DMS 273 treated with DMSO at 0.1 percent for 48 hours (cell line): ENCODE data around the gene JADE1.
A peak's percentile ranks its signal among the peaks of the same experiment; 100 is the strongest.

ENCODE experiments used
- DNase-seq: peaks from one replicate; lab custom pipeline; 2025; lab: John Stamatoyannopoulos, UW

JADE1 gene

DNA sequence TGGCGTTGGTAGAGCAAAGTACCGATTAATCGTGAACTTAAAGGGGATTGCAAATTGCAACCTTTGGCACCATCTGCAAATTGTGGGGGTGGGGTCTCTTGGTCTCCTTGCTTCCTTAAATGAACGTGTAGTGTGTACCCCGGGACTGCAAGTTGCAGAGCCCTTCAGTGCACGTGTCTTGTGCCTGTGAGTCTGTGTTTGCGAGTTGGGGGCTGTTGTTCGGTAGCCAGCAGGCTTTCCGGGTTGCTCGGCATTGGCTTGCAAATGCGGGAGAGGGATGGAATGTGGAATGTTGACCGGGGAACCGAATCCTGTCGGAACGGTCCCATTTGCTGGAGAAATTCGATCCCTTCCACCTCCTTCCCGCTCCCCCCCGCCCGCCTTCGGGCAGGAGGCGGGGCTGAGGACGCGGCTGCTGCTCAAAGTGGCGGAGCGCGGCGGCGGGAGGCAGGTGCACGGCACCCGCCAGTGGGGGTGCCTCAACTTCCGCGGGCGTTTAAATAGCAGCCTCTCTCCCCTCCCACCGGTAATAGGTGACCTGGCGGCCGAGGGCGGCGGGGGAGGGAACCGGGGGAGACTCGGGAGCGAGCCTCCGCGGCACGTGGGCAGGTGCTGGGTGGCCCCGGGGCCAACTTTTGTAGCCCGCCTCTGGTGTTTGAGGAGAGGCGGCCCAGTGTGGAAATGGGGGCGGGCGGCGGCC is 1.5 kb downstream of the JADE1 start:
- peak; percentile 63 for DNase-seq

- DNase-seq, result peak; percentile 63
These were observed 2.3 kb downstream of the JADE1 start for GRCh38 chr4:128811571-128812441.

- DNase-seq, result peak; percentile 8
These were observed 3.1 kb downstream of the JADE1 start for GRCh38 chr4:128812442-128813235.

GRCh38 chr4:128813965-128814364 is 4.5 kb downstream of the JADE1 start:
- DNase-seq, result no peak

DNA sequence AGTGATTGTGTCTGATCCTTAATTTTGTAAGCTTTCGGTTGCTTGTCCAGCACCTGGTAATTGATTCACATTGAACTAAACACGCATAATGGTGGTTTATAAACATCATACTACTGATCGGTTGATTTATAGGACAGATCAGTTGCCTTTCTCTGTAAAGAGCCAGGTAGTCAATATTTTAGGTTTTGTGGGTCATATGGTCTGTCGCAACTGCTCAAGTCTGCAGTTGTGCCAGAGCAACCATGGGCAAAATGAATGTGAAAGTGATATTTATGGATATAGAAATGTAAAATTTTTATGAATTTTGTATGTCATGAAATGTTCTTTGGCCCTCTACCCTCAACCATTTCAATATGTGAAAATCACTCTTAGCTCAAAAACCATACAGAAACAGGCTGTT is 8.9 kb downstream of the JADE1 start:
- no peak for DNase-seq

- DNase-seq, result no peak
These were observed 9.7 kb downstream of the JADE1 start for GRCh38 chr4:128819082-128819742.

DNA sequence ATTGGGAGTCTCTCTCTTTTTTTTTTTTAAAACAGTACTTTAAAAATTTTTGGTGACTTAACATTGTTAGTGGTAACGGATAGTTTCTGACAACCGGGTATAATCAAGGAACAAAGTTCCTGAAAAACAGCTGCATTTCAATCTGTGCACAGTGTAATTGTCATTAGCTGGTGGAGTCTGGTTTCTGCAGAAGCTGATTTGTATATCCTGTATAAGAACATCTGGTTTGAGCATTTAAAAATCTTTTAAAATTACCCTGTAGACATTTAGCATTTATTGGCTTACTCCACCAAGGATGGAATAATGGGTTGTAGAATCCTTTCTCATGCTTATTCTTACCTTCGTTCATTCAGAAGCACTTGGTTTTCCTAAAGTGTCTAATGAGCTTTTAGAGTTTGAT is 11.2 kb downstream of the JADE1 start:
- no peak for DNase-seq

- DNase-seq, result no peak
These were observed 11.7 kb downstream of the JADE1 start for GRCh38 chr4:128821151-128821550.

GRCh38 chr4:128823025-128823661 is 13.6 kb downstream of the JADE1 start:
- DNase-seq, result no peak

DNA sequence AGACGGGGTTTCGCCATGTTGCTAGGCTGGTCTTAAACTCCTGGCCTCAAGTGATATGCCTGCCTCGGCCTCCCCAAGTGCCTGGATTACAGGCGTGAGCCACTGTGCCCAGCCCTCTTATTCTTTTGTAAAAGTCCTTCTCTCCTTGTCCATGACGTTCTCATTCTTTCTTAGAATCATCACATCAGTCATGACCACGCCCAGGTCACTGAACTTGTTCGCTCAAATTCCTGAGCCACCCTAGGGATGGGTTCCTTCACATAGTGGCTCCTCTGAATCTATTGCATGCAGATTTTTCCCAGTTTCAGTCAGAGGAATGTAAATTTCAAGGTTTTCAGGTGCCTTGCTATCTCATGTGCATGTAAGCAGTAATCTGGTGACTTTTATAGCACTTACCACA is 15.7 kb downstream of the JADE1 start:
- DNase-seq, result no peak

GRCh38 chr4:128827296-128827695 is 17.8 kb downstream of the JADE1 start:
- no peak for DNase-seq

DNA sequence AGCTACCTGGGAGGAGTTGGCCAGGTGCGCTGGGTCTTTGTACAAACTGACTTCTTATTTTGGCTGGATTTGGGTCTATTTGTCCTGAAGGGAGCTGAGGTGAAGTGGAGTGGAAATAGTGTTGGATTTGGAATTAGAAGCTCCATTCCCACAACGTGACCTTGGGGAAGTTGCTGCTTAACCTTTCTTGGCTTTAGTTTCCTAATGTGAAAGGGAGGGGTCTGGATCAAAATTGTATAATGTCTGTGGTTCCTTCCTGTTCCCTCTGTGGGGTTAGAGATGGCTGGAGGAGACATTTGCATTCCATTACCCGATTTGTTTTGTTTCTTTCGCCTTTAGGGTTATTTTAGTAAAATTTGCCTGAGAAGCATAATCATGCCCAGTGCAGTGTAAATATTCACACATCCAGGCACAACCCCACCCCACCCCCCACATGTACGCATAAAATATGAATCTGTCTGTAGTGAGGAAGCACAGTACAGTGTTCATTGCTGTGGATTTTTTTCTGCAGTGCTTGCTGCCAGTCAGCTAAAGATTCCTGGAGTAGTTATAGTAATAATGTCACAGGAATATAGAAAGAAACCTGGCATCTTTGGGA is 21.5 kb downstream of the JADE1 start:
- DNase-seq, result no peak

DNA sequence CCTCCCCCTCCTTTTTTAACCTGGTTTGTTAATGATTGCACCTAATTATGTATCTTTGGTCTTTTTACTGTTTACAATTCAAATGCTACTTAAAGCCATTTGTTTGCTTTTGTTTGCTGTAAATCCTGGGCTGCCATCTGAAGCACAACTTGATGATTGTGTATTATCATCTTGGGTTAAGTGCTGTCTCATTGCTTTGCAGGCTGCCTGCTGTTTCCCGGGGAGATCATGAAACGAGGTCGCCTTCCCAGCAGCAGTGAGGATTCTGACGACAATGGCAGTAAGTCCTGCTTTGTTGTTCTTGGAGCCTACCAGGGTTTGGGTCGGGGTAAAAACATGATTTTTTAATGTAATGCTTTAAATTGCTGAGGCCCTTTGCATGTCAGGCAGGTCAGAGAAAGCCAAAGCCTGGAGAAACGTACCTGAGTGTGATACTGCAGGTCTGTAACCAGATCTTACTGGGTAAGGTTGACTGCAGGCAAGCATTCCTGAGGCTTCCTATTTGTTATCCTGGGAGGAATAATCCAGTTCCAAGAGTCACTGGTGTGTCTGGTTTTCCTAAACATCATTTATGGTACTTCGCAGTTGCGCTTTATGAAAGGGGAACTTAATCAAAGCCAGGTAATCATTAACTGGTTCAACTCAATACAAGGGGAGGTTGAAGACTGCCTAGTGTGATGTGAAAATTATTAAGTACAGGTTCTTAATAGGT is 22.2 kb downstream of the JADE1 start:
- DNase-seq, result no peak

DNA sequence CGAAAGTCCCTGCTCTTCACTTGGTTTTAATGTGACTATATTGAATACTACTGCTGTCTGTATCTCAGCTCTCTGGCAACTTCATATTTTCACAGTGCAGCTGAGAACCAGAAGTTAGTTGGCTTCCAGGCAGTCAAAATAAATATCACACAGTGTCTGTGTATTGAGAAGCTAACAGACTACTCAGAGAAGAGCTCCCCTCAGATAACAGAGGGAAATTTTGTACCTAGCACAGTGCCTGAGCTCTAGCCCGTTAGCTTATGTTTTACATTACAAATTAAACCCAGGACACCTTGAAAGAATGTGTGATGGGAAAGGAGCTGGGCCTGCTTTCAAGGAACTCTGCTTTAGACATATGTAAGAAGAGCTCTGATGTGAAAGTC is 22.7 kb downstream of the JADE1 start:
- DNase-seq, result no peak

DNA sequence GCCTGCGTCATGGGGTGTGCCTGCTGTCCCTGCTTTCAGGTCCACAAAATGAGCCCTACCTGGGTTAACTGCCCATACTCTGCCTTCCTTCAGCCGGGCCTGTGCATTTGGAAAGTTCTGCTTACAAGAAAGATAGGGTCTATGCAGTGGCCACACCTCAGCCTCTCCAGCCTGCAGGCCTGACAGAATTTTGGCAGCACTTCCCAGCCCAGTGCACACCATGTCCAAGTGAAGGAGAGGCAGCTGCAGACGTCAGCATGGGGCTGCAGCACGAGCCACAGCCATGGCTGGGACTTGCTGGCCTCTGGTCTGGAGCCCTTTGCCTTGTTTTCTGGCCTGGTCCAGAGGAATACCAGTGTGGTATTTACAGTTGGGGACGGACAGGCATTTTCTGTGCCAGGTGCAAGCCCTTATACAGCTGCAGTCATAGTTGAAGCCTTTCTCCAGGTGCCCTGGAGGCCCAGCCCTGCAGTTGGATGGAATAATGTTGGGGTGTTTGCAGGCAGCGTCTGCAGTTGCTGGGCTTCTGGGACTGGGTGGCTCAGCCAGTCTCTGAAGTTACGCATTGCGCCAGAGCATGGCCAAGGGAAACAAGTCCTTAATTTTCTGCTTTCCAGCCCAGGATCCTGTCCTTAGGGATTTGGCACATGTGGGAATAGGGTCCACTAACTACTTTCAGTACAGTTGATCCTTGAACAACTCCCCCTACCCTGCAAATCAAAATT is 26.2 kb downstream of the JADE1 start:
- no peak for DNase-seq

DNA sequence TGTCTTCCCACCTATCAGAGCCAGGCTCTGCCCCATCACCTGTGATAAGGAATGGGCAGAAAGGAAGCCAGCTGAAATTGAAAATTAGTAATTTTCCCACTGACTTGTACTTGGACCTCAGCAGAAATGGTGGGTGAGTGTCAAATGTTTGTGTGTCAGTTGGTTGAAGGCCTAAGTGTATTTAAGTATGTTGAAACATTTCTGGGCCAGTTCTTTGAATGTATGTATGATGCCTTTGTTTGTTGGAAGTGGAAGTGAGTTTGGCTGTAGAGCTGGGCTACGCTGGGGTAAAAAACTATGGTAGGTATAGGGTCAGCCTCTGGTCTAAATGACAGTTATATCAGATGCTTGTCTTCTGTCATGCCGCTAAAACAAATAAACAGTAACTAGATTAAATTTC is 27.7 kb downstream of the JADE1 start:
- no peak for DNase-seq

DNA sequence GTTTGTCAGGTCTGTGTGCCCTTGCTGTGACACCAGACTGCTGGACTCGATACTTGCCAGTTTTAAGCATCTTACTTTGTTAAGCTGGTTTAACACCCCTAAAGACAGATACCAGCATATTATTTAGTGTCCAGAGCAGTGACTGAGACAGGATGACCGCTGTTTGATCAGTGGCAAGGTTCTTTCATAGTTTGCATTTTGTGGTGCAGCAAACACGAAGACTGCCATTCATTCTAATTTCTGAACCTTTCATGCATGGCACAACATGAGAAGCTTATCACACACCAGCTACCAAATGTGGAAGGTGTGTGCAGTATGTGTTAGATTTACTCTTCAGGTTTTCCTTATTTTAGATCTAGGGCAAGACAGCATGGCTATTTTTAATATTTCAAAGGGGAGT is 28.2 kb downstream of the JADE1 start:
- no peak for DNase-seq

DNA sequence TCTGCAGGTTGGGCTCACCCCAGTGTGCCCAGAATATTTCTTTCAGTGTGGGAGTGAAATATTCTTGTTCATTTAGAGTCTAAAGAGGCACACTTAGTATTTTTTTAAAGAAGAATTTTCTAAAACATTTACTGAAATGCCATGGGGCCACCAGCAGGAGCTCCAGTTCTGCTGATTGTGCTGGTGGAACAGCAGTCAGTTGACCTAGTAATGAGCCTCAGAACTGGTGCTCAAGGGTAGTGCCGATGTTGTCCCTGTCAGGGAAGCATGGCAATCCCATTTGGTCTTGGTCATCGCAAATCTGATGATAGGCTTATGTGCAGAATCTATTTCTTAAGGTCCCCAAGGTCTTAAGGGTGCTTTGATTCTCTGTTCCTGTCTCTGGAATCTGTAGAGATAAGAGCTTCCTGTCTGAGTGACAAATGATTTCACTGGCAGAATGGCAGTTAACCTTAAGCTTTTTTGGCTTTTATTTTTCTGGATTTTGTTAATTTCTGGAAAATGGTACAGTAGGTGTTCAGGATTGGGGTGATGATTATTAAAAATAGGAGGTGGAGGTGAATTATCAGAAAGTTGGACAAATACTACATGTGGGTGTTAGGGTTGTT is 31.3 kb downstream of the JADE1 start:
- no peak for DNase-seq

DNA sequence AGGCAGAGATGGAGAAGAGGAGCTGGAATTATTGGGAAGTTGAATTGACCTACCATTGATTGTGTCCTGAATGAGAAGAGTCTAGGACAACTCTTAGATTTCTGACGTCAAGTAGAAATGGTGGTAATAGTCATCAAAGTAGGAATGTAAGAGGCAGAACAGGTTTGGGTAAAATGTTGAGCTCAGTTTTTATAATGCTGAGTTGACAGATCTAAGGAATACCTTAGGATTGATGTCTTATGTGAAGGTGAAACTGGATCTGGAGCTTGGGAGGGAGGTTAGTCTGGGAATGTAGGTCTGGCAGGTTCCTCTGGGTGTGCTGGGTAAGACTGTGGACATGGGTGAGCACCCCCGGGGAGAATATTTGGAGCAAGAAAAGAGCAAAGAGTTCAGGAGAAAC is 31.9 kb downstream of the JADE1 start:
- no peak for DNase-seq

- DNase-seq, result no peak
These were observed 35.4 kb downstream of the JADE1 start for GRCh38 chr4:128844931-128845330.
